Raji (cell line): ENCODE measurements around the gene GATA6.

Experiments
- POLR2A ChIP-seq: IDR thresholded peaks from 2 replicates; pipeline ENCODE4 v1.6.1; 2011; ENCODE audit warnings: low read depth, low read length, control low read depth; ENCODE audit not compliant: insufficient read depth

GATA6 gene

DNA sequence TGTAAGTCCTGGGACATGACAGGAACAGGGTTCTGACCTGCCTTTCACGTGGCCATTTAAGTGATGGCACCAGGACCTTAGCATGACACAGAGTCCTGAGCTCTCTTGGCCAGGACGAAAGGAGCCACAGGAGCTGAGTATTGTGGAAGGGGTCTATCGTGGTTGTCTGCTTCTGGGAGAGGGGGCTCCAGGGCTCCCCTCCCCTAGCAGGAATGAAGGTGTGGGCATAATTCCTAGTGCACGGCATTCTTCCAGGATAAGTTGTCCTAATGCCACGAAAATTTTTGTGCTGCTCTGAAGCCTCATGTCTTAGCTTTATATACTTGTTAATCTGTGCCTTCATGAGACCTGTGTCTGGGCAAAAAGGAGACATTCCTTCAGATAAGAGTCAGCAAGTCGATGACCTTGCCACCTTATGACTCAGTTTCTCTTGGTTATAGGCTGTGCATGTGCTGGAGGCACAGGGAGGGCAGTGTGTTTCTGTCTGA, 17.1 kb downstream of the GATA6 start:
- no peak for TF ChIP-seq POLR2A

DNA sequence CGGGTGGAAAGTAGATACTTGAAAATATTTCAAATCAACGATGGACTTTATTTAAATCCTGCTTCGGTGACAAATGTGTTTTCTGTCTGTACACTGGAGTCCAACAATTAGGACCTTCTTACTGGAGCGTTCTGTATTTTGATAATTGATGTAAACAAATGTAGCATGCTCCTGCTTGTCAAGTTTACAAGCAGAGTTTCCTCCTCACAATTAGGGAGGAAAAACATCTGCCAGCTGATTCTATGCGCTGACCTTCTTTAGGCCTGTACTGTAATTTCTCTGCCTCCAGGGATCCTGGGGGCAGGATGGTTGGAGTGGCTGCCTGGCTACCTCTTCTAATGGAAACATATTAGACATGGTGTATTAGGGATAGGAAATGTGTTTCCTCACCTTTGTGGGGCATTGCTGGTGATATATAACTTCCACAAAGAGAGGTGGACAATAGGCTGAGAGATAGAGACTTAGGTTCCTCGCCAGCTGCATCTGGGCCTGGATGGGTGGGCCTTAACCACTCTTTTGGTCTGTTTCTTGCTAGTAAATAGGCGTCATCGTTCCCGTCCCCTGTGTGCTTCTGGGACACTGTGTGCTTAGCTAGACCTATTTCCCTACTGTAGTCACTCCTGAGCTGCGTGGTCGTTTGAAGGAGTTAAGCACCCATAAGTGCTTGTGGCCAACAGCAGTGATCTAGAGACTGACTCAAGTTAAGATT, 19.3 kb downstream of the GATA6 start:
- no peak for TF ChIP-seq POLR2A

DNA sequence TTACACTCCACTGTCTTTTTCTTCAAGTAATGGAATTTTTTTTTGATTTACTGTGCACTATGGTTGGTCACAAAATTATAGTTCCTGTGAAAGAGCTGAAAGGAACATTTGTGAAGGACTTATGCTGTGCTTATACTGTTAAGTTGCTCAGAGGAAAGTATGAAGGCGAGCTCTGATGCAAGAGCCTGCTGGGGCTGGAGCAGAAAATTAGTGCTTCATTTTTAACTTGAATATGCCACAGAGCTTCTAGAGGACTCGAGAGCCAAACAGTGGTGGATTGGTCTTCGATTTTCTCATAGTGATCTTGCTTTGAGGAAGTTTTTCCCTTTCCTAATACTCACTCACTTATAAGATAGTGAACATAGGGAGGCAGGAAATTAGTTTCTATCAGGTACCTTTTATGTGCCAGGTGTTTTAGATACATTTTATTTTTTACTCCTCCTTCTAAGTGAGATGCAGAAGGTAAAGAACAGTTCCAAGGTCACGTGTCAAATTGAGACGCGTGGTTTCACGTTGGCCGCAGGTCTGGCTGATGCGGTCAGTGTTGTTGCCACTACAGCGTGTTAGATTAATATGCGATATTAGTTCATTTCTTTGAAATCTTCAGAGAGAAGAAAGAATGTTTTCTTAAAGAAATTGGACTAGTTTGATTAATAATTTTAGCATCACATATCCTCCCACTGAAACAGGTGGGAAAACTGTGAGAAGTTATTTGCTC, 20.2 kb downstream of the GATA6 start:
- no peak for TF ChIP-seq POLR2A

- no peak for TF ChIP-seq POLR2A
Observed at GRCh38 chr18:22191346-22191695, 21.9 kb downstream of the GATA6 start.

GRCh38 chr18:22191923-22192322, 22.5 kb downstream of the GATA6 start:
- no peak for TF ChIP-seq POLR2A

DNA sequence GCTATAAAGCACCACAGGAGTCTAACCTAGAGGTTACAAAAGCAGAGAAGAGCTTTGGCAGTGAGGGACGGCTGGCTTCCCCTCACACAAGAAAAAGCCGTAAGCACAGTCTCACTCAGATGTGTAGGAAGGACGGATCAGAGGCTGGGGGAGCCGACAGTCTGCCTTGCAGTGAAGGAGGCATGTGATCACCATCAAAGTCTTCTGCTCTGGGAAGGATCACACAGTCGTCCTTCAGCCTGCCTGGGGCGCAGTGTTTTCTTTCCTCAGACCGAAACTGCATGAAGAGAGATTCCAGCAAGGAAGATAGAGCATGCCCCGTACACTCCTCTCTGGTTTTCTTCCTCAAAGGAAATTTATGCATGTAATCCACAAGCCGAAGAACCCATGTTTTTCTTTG, 24.1 kb downstream of the GATA6 start:
- TF ChIP-seq POLR2A, result no peak

- TF ChIP-seq POLR2A, result no peak
Observed at GRCh38 chr18:22194151-22194598, 24.8 kb downstream of the GATA6 start.

GRCh38 chr18:22195052-22195451, 25.7 kb downstream of the GATA6 start:
- TF ChIP-seq POLR2A, result no peak

- TF ChIP-seq POLR2A, result no peak
Observed at GRCh38 chr18:22197668-22198067, 28.3 kb downstream of the GATA6 start.

- no peak for TF ChIP-seq POLR2A
Observed at GRCh38 chr18:22198163-22198562, 28.8 kb downstream of the GATA6 start.

DNA sequence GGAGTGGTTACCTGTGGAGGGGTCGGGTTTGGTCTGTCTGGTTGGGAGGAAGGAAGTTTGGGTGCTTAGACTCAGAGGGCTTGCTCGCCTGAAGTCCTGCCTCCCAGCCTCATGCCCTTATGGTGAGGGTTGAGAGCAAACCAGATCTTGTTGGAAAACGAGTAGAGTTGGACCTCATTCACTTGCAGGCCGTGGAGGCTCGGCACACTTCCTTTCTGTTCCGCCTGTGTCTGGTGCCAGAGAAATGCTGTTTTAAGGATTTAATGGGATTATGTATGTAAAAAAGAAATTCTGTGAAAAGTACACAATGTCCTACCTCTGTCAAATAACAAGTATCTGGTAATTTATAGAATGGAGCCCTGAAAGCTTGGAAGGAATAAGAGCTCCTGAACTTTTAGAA, 29.6 kb downstream of the GATA6 start:
- no peak for TF ChIP-seq POLR2A

DNA sequence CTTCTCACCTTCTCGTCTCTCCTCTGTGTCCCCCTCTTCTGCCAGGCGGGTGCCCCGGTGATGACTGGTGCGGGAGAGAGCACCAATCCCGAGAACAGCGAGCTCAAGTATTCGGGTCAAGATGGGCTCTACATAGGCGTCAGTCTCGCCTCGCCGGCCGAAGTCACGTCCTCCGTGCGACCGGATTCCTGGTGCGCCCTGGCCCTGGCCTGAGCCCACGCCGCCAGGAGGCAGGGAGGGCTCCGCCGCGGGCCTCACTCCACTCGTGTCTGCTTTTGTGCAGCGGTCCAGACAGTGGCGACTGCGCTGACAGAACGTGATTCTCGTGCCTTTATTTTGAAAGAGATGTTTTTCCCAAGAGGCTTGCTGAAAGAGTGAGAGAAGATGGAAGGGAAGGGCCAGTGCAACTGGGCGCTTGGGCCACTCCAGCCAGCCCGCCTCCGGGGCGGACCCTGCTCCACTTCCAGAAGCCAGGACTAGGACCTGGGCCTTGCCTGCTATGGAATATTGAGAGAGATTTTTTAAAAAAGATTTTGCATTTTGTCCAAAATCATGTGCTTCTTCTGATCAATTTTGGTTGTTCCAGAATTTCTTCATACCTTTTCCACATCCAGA, 31.3 kb downstream of the GATA6 start:
- TF ChIP-seq POLR2A, result no peak

GRCh38 chr18:22203035-22203434, 33.6 kb downstream of the GATA6 start:
- TF ChIP-seq POLR2A, result no peak

GRCh38 chr18:22203536-22204213, 34.3 kb downstream of the GATA6 start:
- no peak for TF ChIP-seq POLR2A

GRCh38 chr18:22204214-22204536, 34.8 kb downstream of the GATA6 start:
- TF ChIP-seq POLR2A, result no peak

- no peak for TF ChIP-seq POLR2A
Observed at GRCh38 chr18:22204996-22205395, 35.6 kb downstream of the GATA6 start.
